GM12878 (cell line): ENCODE results near the gene BCAP29. TPM values are rescaled to one million over a fixed set of nuclear protein-coding genes. Genes with fewer than 3 reads are reported as not detected.

Experiments
- ATAC-seq: fragments of 200-7000 bp; cut with Tn5 transposase; 3 replicates; pipeline ENCODE4 v1.9.1; 2020; ENCODE audit warnings: mild to moderate bottlenecking, moderate library complexity
- BruUV-seq: library from RNA; stranded (reverse); fragments of 400-500 nt; replicated peaks from 2 replicates; lab custom pipeline; 2021; lab: Mats Ljungman, UMichigan
- CTCF ChIA-PET: fragments of 300-600 bp; sonication (Branson Sonifier 250); formaldehyde crosslinking; extraction: SDS; loops from one replicate; lab custom pipeline; 2021; ENCODE audit warnings: inconsistent platforms; lab: Yijun Ruan, JAX
- POLR2A ChIA-PET: fragments of 350-600 bp; formaldehyde crosslinking; extraction: SDS; loops from one replicate; lab custom pipeline; 2021; ENCODE audit warnings: inconsistent platforms; lab: Charles Lee
- RAD21 ChIA-PET: fragments of 300-600 bp; sonication (Branson Sonifier 250); formaldehyde crosslinking; loops from one replicate; lab custom pipeline; 2023; ENCODE audit warnings: antibody characterized with exemption; ENCODE audit not compliant: unreplicated experiment; lab: Charles Lee
- SMC1A ChIA-PET: fragments of 300-600 bp; sonication (Branson Sonifier 250); formaldehyde crosslinking; loops from one replicate; lab custom pipeline; 2023; ENCODE audit not compliant: unreplicated experiment, uncharacterized antibody; lab: Charles Lee
- DNase-seq: peaks from one replicate; pipeline ENCODE4 v3.0.0-alpha.2; 2011; ENCODE audit warnings: low read depth, low spot score
- FAIRE-seq: peaks from 3 replicates; lab custom pipeline; 2011; peaks lifted over from hg19 to GRCh38; lab: Jason Lieb, UNC
- H2AFZ ChIP-seq: 2 replicates; pipeline ENCODE4 v1.6.0; 2011; ENCODE audit warnings: low read depth, low read length, control low read depth; ENCODE audit not compliant: control insufficient read depth
- H3K27ac ChIP-seq: 2 replicates; pipeline ENCODE4 v1.5.1; 2011; ENCODE audit warnings: control low read depth; ENCODE audit not compliant: control insufficient read depth, insufficient read depth
- H3K27me3 ChIP-seq, 2 experiments: replicated peaks in 1 of 2; 2 replicates each; pipeline versions ENCODE4 v1.6.0 to v1.6.1; 2011; ENCODE audit warnings: low read length in 1 of 2; ENCODE audit not compliant: control insufficient read depth in 2 of 2, insufficient read depth in 2 of 2
- H3K36me3 ChIP-seq, 2 experiments: 2 replicates each; pipeline ENCODE4 v1.5.1; 2011; ENCODE audit warnings: low read length in 1 of 2; ENCODE audit not compliant: control insufficient read depth in 2 of 2, insufficient read depth in 2 of 2
- H3K4me1 ChIP-seq: 2 replicates; pipeline ENCODE4 v1.6.1; 2011; ENCODE audit warnings: mild to moderate bottlenecking, low read length, moderate library complexity, mixed read lengths; ENCODE audit not compliant: control insufficient read depth, insufficient read depth
- H3K4me2 ChIP-seq: 2 replicates; pipeline ENCODE4 v1.6.0; 2011; ENCODE audit warnings: control low read depth; ENCODE audit not compliant: control insufficient read depth, insufficient read depth
- H3K4me3 ChIP-seq: fragments of 200-600 bp; sonication (generic); 2 replicates; pipeline ENCODE4 v1.5.1; 2016
- H3K79me2 ChIP-seq: 2 replicates; pipeline ENCODE4 v1.6.0; 2011; ENCODE audit warnings: low read length; ENCODE audit not compliant: control insufficient read depth, insufficient read depth
- H3K9ac ChIP-seq: 2 replicates; pipeline ENCODE4 v1.8.0; 2011; ENCODE audit warnings: low read length, control low read depth, mixed read lengths; ENCODE audit not compliant: control insufficient read depth, insufficient read depth
- H3K9me3 ChIP-seq: replicated peaks from 3 replicates; pipeline ENCODE4 v1.5.1; 2011; ENCODE audit warnings: mild to moderate bottlenecking, low read length; ENCODE audit not compliant: control insufficient read depth, insufficient read depth
- H4K20me1 ChIP-seq: 2 replicates; pipeline ENCODE4 v1.6.0; 2011; ENCODE audit not compliant: control insufficient read depth, insufficient read depth
- BACH1 ChIP-seq: fragments of 450-650 bp; IDR thresholded peaks from 2 replicates; pipeline ENCODE4 v1.6.1; 2017; ENCODE audit warnings: mild to moderate bottlenecking, borderline replicate concordance
- BRCA1 ChIP-seq: IDR thresholded peaks from 2 replicates; pipeline ENCODE4 v1.6.1; 2011; ENCODE audit warnings: low read depth, low read length, improper control_type of control experiment
- CBX3 ChIP-seq: fragments of 200-600 bp; sonication (generic); IDR thresholded peaks from 2 replicates; pipeline ENCODE4 v1.6.1; 2016; ENCODE audit warnings: low read depth, borderline replicate concordance
- CHD1 ChIP-seq: IDR thresholded peaks from 2 replicates; pipeline ENCODE4 v1.6.1; 2012; ENCODE audit warnings: low read depth, low read length, improper control_type of control experiment
- E2F8 ChIP-seq: fragments of 450-650 bp; IDR thresholded peaks from 2 replicates; pipeline ENCODE4 v1.6.1; 2018; ENCODE audit warnings: mild to moderate bottlenecking, low read depth, moderate library complexity; ENCODE audit not compliant: partially characterized antibody
- E4F1 ChIP-seq: fragments of 450-650 bp; IDR thresholded peaks from 2 replicates; pipeline ENCODE4 v1.6.1; 2018; ENCODE audit warnings: borderline replicate concordance, mild to moderate bottlenecking; ENCODE audit not compliant: partially characterized antibody
- EED ChIP-seq: sonication (generic); IDR thresholded peaks from 2 replicates; pipeline ENCODE4 v1.6.1; 2016; ENCODE audit warnings: antibody characterized with exemption, low read depth
- EP300 ChIP-seq, 2 experiments: fragments of 150-350 bp in 1 of 2; IDR thresholded peaks; 2 replicates each; pipeline ENCODE4 v1.6.1; 2011 to 2012; ENCODE audit warnings: low read depth in 2 of 2, low read length in 2 of 2, borderline replicate concordance in 1 of 2, improper control_type of control experiment in 1 of 2, inconsistent platforms in 1 of 2; ENCODE audit not compliant: control insufficient read depth in 1 of 2
- GABPA ChIP-seq: IDR thresholded peaks from 2 replicates; pipeline ENCODE4 v1.6.1; 2014; ENCODE audit warnings: antibody characterized with exemption, low read depth, mild to moderate bottlenecking, inconsistent platforms
- GATAD2B ChIP-seq: fragments of 450-650 bp; conservative IDR thresholded peaks from 2 replicates; pipeline ENCODE4 v1.6.1; 2017; ENCODE audit warnings: low read depth, mild to moderate bottlenecking, moderate library complexity
- HCFC1 ChIP-seq: fragments of 150-350 bp; IDR thresholded peaks from 2 replicates; pipeline ENCODE4 v1.6.1; 2014; ENCODE audit warnings: low read length
- MAX ChIP-seq: IDR thresholded peaks from 2 replicates; pipeline ENCODE4 v1.6.1; 2012; ENCODE audit warnings: low read depth, low read length, improper control_type of control experiment
- NFYB ChIP-seq: IDR thresholded peaks from 2 replicates; pipeline ENCODE4 v1.6.1; 2011; ENCODE audit warnings: low read depth, mild to moderate bottlenecking, low read length, improper control_type of control experiment, moderate library complexity; ENCODE audit not compliant: insufficient read depth
- POLR2AphosphoS5 ChIP-seq: IDR thresholded peaks from 2 replicates; pipeline ENCODE4 v1.6.1; 2011; ENCODE audit warnings: mild to moderate bottlenecking, low read length, inconsistent platforms
- SREBF2 ChIP-seq: IDR thresholded peaks from 2 replicates; pipeline ENCODE4 v1.6.1; 2012; ENCODE audit warnings: mild to moderate bottlenecking, low read length
- SRF ChIP-seq, 2 experiments: IDR thresholded peaks; 2 replicates each; pipeline ENCODE4 v1.6.1; 2011; ENCODE audit warnings: low read depth in 2 of 2, low read length in 2 of 2, mild to moderate bottlenecking in 1 of 2, moderate library complexity in 1 of 2
- ZBTB4 ChIP-seq: fragments of 450-650 bp; formaldehyde crosslinking; IDR thresholded peaks from 2 replicates; pipeline ENCODE4 v1.4.0; 2022; ENCODE audit warnings: mild to moderate bottlenecking, moderate library complexity
- WGBS: methylation state at CpG from one replicate; pipeline ENCODE4 v1.1.6; 2016; ENCODE audit warnings: low lambda C conversion rate; ENCODE audit not compliant: insufficient replicate concordance, insufficient coverage; ENCODE audit errors: missing lambda C conversion rate; 5-methylcytosine and 5-hydroxymethylcytosine counted together
- in situ Hi-C: fragments of 300-500 bp; cut with MboI; formaldehyde crosslinking; loops from 9 replicates; pipeline ENCODE4 v1.14.3; 2018; ENCODE audit warnings: mixed read lengths
- intact Hi-C: fragments of 100-400 bp; cut with micrococcal nuclease; formaldehyde crosslinking; loops from one replicate; pipeline ENCODE4 v1.14.2; 2022; ENCODE audit not compliant: unreplicated experiment
- polyA plus RNA-seq, 11 experiments: library from polyadenylated mRNA; depleted of rRNA in 4 of 11; unstranded in 6 of 11; stranded (reverse) in 5 of 11; fragments of >200 nt; fragmentation: Nextera tagmentation in 4 of 11; fragmentation: Illumina TruSeq in 1 of 11; extraction: Ambion mirVana in 4 of 11; extraction: Trizol in 1 of 11; gene quantifications; 1 replicate in 1 of 11; 2 replicates in 10 of 11; pipeline versions ENCODE4 v1.2.1 to v1.2.3, GENCODE V29; 2011 to 2016; ENCODE audit warnings: inconsistent platforms in 2 of 11, missing spikeins in 2 of 11, low read depth in 1 of 11
- total RNA-seq, 4 experiments: library from RNA; depleted of rRNA in 3 of 4; stranded (reverse); fragments of >200 nt in 3 of 4; fragmentation: Illumina TruSeq in 1 of 4; extraction: Trizol in 1 of 4; gene quantifications; 2 replicates each; pipeline versions ENCODE4 v1.2.1 to v1.2.3, GENCODE V29; 2013 to 2021

Gene BCAP29
- total and polyA plus RNA-seq, 10 of the 15 experiments (the other 5 are each of a cell fraction or from before 2014, with no cell fraction given) = 26.5 to 58.5 (median 34.8) TPM

GRCh38 chr7:107573537-107573936, 6.5 kb upstream of the BCAP29 start:
- RAD21 ChIA-PET = no interaction called here
- no peak for TF ChIP-seq HCFC1
- TF ChIP-seq EP300 (IDR thresholded peaks at IDR 0.05; ENCODE audit: borderline replicate concordance in 1 of 2, control insufficient read depth in 1 of 2, low read depth in 2 of 2, low read length in 2 of 2) = no peak
- no peak for TF ChIP-seq GABPA
- TF ChIP-seq MAX = no peak
- no peak for TF ChIP-seq BACH1
- TF ChIP-seq EED = no peak
- TF ChIP-seq E4F1 = no peak
- no peak for TF ChIP-seq GATAD2B
- no peak for TF ChIP-seq CHD1
- no peak for TF ChIP-seq SRF (IDR thresholded peaks at IDR 0.05; ENCODE audit: low read depth in 2 of 2, low read length in 2 of 2)
- no peak for TF ChIP-seq E2F8
- no peak for TF ChIP-seq NFYB
- TF ChIP-seq BRCA1 = no peak
- TF ChIP-seq POLR2AphosphoS5 = no peak
- no peak for TF ChIP-seq CBX3
- TF ChIP-seq SREBF2 = no peak
- no peak for TF ChIP-seq ZBTB4 (CRISPR knock-in tag)

More at GRCh38 chr7:107573537-107573936, 6.5 kb upstream of the BCAP29 start:
- ATAC-seq = no peak
- DNase-seq = no peak
- Histone ChIP-seq H4K20me1 (no peaks in the 10 kb centered on the region), H3K36me3 (no peaks in the 10 kb centered on the region; a peak in 1 of 4 replicates), H3K79me2 (no peaks in the 10 kb centered on the region), H3K4me1 (no peaks in the 10 kb centered on the region), H2AFZ (no peak overlapping the region), H3K9me3 (no peaks in the 10 kb centered on the region), H3K9ac (no peak overlapping the region), H3K27me3 (no peaks in the 10 kb centered on the region), H3K27ac (no peak overlapping the region), H3K4me2 (no peak overlapping the region), H3K4me3 (no peak overlapping the region)
- no TSS peak for BruUV-seq
- intact Hi-C loops (no loop called here), in situ Hi-C loops (no loop called here)
- POLR2A ChIA-PET = interaction anchor here (0.7 kb wide), 1 partner anchor 9 kb away, joined by 3 read pairs; no protein-coding TSS in a partner anchor
- CTCF ChIA-PET = no interaction called here
- 82% methylated on average over 4 of the region's 4 CpGs for WGBS
- no peak for FAIRE-seq
- SMC1A ChIA-PET = interaction anchor here (0.8 to 1.5 kb wide), 2 partner anchors 9 kb away, joined by 3 read pairs; no protein-coding TSS in a partner anchor
